Activated naive CD8-positive, alpha-beta T cell treated with anti-CD3 and anti-CD28 coated beads, Interleukin-2, amount 10 ng/mL, durations not matched to agents 7 days and 5 days (primary cell): ENCODE measurements around the gene CAPN5. TPM values are rescaled to one million over a fixed set of nuclear protein-coding genes. Genes with fewer than 3 reads are reported as not detected.
A peak's percentile ranks its signal among the peaks of the same experiment; 100 is the strongest.
"Not testable (repeated sequence)": the region's sequence is repeated elsewhere in the genome, so short reads cannot be mapped to it uniquely, and the experiment has no call there.

Experiments
- ATAC-seq: fragments of 150-1000 bp; cut with Tn5 transposase; one replicate; pipeline ENCODE4 v1.10.0; 2021; ENCODE audit warnings: low read depth, moderate library complexity
- POLR2A ChIA-PET: fragments of 350-600 bp; sonication (Branson Sonifier 250); formaldehyde crosslinking; loops from one replicate; lab custom pipeline; 2021; ENCODE audit warnings: antibody characterized with exemption; lab: Charles Lee
- DNase-seq: peaks from one replicate; pipeline ENCODE4 v3.0.0; 2021
- H3K27ac Mint-ChIP-seq: one replicate; pipeline ENCODE4 v1.8.0; 2022; ENCODE audit warnings: mild to moderate bottlenecking, mixed read lengths
- H3K27me3 Mint-ChIP-seq: one replicate; pipeline ENCODE4 v1.8.0; 2022; ENCODE audit warnings: mild to moderate bottlenecking, moderate library complexity, mixed read lengths
- H3K36me3 Mint-ChIP-seq: one replicate; pipeline ENCODE4 v1.8.0; 2021; ENCODE audit warnings: mild to moderate bottlenecking, mixed read lengths
- H3K4me1 Mint-ChIP-seq: one replicate; pipeline ENCODE4 v1.8.0; 2021; ENCODE audit warnings: mixed read lengths
- H3K4me3 Mint-ChIP-seq: one replicate; pipeline ENCODE4 v1.8.0; 2022; ENCODE audit warnings: mild to moderate bottlenecking, moderate library complexity, mixed read lengths
- H3K9me3 Mint-ChIP-seq: one replicate; pipeline ENCODE4 v1.8.0; 2021; ENCODE audit warnings: mixed read lengths
- total RNA-seq, 2 experiments: library from RNA; stranded (reverse); gene quantifications; one replicate each; pipeline ENCODE4 v1.2.3, GENCODE V29; 2021

The CAPN5 gene
- total RNA-seq, 2 experiments from 2014 or later, result 2.8 to 3.8 TPM

DNA sequence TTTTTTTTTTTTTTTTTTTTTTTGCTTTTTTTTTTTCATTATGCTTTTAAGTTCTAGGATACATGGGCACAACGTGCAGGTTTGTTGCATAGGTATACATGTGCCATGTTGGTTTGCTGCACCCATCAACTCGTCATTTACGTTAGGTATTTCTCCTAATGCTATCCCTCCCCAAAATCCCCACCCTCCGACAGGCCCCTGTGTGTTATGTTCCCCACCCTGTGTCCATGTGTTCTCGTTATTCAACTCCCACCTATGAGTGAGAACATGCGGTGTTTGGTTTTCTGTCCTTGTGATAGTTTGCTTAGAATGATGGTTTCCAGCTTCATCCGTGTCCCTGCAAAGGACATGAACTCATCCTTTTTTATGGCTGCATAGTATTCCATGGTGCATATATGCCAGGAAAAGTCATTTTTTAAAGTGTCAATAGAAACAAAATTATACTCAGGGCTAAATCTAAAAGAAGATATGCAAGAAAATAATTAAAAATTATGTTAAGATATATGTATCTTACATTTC is 18.8 kb upstream of the CAPN5 start:
- H3K27me3 Mint-ChIP-seq, result peaks cover 13% of the 10 kb centered on the region
- POLR2A ChIA-PET, result interaction anchor here (0.6 to 1.6 kb wide), 5 partner anchors 34 to 73 kb away, joined by 3 to 15 read pairs (median 4); no protein-coding TSS in a partner anchor
- not testable (repeated sequence) for H3K4me1 Mint-ChIP-seq, H3K9me3 Mint-ChIP-seq, H3K4me3 Mint-ChIP-seq, H3K27ac Mint-ChIP-seq, H3K36me3 Mint-ChIP-seq, DNase-seq, ATAC-seq

DNA sequence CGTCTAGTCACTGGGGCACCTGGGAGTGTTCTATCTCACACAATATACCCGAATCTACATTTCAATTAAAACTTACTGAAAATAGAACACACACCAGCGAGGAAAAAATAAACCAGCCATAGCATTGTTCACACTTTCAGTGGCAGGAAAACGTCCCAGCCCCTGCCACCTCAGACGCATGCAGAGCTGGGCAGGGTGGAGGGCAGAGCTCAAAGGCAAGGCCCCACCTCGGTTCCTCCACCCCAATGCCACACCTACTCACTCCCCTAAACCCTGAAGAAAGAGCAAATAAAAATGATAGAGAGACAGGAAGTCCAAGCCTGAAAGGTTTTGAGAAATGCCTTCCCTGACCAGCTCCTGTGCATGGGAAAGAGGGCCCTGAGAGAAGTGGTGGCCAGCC is 17.7 kb upstream of the CAPN5 start:
- POLR2A ChIA-PET, result interaction anchor here (0.9 kb wide), 1 partner anchor 34 kb away, joined by 4 read pairs; no protein-coding TSS in a partner anchor
- Mint-ChIP-seq H3K27ac (no peak overlapping the region), H3K4me3 (no peak overlapping the region), H3K9me3 (no peaks in the 10 kb centered on the region), H3K36me3 (no peaks in the 10 kb centered on the region), H3K27me3 (peaks cover 13% of the 10 kb centered on the region), H3K4me1 (peaks cover 9% of the 10 kb centered on the region)
- ATAC-seq, result no peak
- DNase-seq, result no peak

- H3K9me3 Mint-ChIP-seq, result peaks cover 4% of the 10 kb centered on the region
- POLR2A ChIA-PET, result no interaction called here
- H3K4me1 Mint-ChIP-seq, result peaks cover 7% of the 10 kb centered on the region
- no peak for ATAC-seq
- H3K4me3 Mint-ChIP-seq, result no peak overlapping the region
- no peak for DNase-seq
- H3K27ac Mint-ChIP-seq, result no peak overlapping the region
- no peaks in the 10 kb centered on the region for H3K36me3 Mint-ChIP-seq
- no peaks in the 10 kb centered on the region for H3K27me3 Mint-ChIP-seq
Observed at GRCh38 chr11:77051511-77051910, 15.3 kb upstream of the CAPN5 start.

- H3K4me1 Mint-ChIP-seq, result peaks cover 1% of the 10 kb centered on the region
- H3K9me3 Mint-ChIP-seq, result peaks cover 6% of the 10 kb centered on the region
- peaks cover 2% of the 10 kb centered on the region for H3K27me3 Mint-ChIP-seq
- ATAC-seq (no peak), DNase-seq (no peak)
- H3K4me3 Mint-ChIP-seq, result no peak overlapping the region
- peak overlapping the region; percentile 58 for H3K27ac Mint-ChIP-seq
- H3K36me3 Mint-ChIP-seq, result no peaks in the 10 kb centered on the region
- POLR2A ChIA-PET, result no interaction called here
Observed at GRCh38 chr11:77052518-77052917, 14.3 kb upstream of the CAPN5 start.

GRCh38 chr11:77053217-77054015 is 13.4 kb upstream of the CAPN5 start:
- ATAC-seq, result no peak
- POLR2A ChIA-PET, result no interaction called here
- no peak for DNase-seq
- Mint-ChIP-seq H3K4me3 (no peak overlapping the region), H3K27me3 (peaks cover 2% of the 10 kb centered on the region), H3K36me3 (no peaks in the 10 kb centered on the region), H3K27ac (no peak overlapping the region), H3K4me1 (no peaks in the 10 kb centered on the region), H3K9me3 (peaks cover 7% of the 10 kb centered on the region)

DNA sequence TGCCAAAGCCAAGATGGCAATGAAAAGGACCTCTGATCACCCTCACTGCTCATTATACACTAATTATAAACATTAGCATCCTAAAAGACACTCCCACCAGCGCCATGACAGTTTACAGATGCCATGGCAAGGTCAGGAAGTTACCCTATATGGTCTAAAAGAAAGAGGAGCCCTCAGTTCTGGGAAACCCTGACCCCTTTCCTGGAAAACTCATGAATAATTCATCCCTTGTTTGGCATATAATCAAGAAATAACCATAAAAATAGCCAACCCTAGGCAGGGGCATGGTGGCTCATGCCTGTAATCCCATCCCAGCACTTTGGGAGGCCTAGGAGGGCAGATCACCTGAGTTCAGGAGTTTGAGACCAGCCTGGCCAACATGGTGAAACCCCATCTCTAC is 12.7 kb upstream of the CAPN5 start:
- no peaks in the 10 kb centered on the region for H3K4me1 Mint-ChIP-seq
- no peak overlapping the region for H3K4me3 Mint-ChIP-seq
- H3K27me3 Mint-ChIP-seq, result peaks cover 2% of the 10 kb centered on the region
- H3K9me3 Mint-ChIP-seq, result peaks cover 7% of the 10 kb centered on the region
- H3K27ac Mint-ChIP-seq, result no peak overlapping the region
- no peak for DNase-seq
- POLR2A ChIA-PET, result no interaction called here
- H3K36me3 Mint-ChIP-seq, result no peaks in the 10 kb centered on the region
- ATAC-seq, result no peak

GRCh38 chr11:77055101-77055561 is 11.6 kb upstream of the CAPN5 start:
- H3K9me3 Mint-ChIP-seq, result peaks cover 7% of the 10 kb centered on the region
- ATAC-seq (no peak), DNase-seq (no peak)
- peaks cover 2% of the 10 kb centered on the region for H3K27me3 Mint-ChIP-seq
- no peak overlapping the region for H3K27ac Mint-ChIP-seq
- H3K36me3 Mint-ChIP-seq, result no peaks in the 10 kb centered on the region
- no peak overlapping the region for H3K4me3 Mint-ChIP-seq
- H3K4me1 Mint-ChIP-seq, result no peaks in the 10 kb centered on the region
- POLR2A ChIA-PET, result no interaction called here

- Mint-ChIP-seq H3K9me3 (peaks cover 7% of the 10 kb centered on the region), H3K27me3 (peaks cover 2% of the 10 kb centered on the region), H3K4me1 (no peaks in the 10 kb centered on the region), H3K36me3 (no peaks in the 10 kb centered on the region), H3K27ac (no peak overlapping the region), H3K4me3 (no peak overlapping the region)
- no peak for DNase-seq
- POLR2A ChIA-PET, result no interaction called here
- no peak for ATAC-seq
Observed at GRCh38 chr11:77055913-77056312, 10.9 kb upstream of the CAPN5 start.

DNA sequence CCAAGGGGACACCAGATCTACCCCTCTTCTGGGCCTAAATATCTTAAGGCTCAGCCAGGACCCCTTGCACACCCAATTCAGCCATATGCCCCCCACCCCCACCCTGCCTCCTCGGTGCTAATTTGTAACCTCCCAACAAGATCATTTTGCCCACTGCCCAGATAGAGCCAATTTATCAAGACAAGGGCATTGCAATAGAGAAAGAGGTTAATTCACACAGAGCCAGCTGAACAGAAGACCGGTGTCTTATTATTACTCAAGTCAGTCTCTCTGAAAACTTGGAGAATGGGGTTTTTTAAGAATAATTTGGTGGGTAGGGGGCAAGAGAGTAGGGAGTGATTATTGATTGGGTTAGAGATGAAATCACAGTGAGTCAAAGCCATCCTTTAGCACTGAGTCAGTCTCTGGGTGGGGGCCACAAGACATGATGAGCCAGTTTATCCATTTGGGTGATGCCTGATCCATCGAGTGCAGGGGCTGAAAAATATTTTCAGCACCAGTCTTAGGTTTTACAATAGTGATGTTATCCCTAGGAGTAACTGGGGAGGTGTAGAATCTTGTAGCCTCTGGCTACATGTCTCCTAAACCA is 9.9 kb upstream of the CAPN5 start:
- Mint-ChIP-seq H3K4me1 (no peaks in the 10 kb centered on the region), H3K9me3 (peaks cover 7% of the 10 kb centered on the region), H3K4me3 (no peak overlapping the region), H3K27me3 (peaks cover 7% of the 10 kb centered on the region), H3K36me3 (no peaks in the 10 kb centered on the region), H3K27ac (no peak overlapping the region)
- ATAC-seq (no peak), DNase-seq (no peak)
- POLR2A ChIA-PET, result no interaction called here

- H3K4me1 Mint-ChIP-seq, result no peaks in the 10 kb centered on the region
- ATAC-seq (no peak), DNase-seq (no peak)
- H3K9me3 Mint-ChIP-seq, result peaks cover 7% of the 10 kb centered on the region
- H3K4me3 Mint-ChIP-seq, result no peak overlapping the region
- POLR2A ChIA-PET, result interaction anchor here (0.5 kb wide), 1 partner anchor 9 kb away, joined by 3 read pairs; the partner anchor contains the start of gene CAPN5
- peaks cover 11% of the 10 kb centered on the region for H3K27me3 Mint-ChIP-seq
- no peaks in the 10 kb centered on the region for H3K36me3 Mint-ChIP-seq
- no peak overlapping the region for H3K27ac Mint-ChIP-seq
Observed at GRCh38 chr11:77057938-77058474, 8.8 kb upstream of the CAPN5 start.

GRCh38 chr11:77058900-77059299 is 7.9 kb upstream of the CAPN5 start:
- Mint-ChIP-seq H3K27ac (no peak overlapping the region), H3K4me1 (no peaks in the 10 kb centered on the region), H3K9me3 (peaks cover 7% of the 10 kb centered on the region)

GRCh38 chr11:77059806-77060205 is 7.0 kb upstream of the CAPN5 start:
- DNase-seq (no peak), ATAC-seq (no peak)
- POLR2A ChIA-PET, result no interaction called here
- peaks cover 13% of the 10 kb centered on the region for H3K27me3 Mint-ChIP-seq
- no peaks in the 10 kb centered on the region for H3K4me1 Mint-ChIP-seq
- peaks cover 7% of the 10 kb centered on the region for H3K9me3 Mint-ChIP-seq
- H3K4me3 Mint-ChIP-seq, result no peak overlapping the region
- no peak overlapping the region for H3K27ac Mint-ChIP-seq
- H3K36me3 Mint-ChIP-seq, result no peaks in the 10 kb centered on the region

More at GRCh38 chr11:77058900-77059299, 7.9 kb upstream of the CAPN5 start:
- Mint-ChIP-seq H3K4me3 (no peak overlapping the region), H3K36me3 (no peaks in the 10 kb centered on the region), H3K27me3 (peaks cover 11% of the 10 kb centered on the region)
- POLR2A ChIA-PET, result interaction anchor here (0.5 kb wide), 1 partner anchor 8 kb away, joined by 3 read pairs; the partner anchor contains the start of gene CAPN5
- no peak for DNase-seq
- no peak for ATAC-seq

- H3K36me3 Mint-ChIP-seq, result no peaks in the 10 kb centered on the region
- H3K9me3 Mint-ChIP-seq, result peaks cover 7% of the 10 kb centered on the region
- H3K4me1 Mint-ChIP-seq, result no peaks in the 10 kb centered on the region
- POLR2A ChIA-PET, result no interaction called here
- no peak for ATAC-seq
- no peak for DNase-seq
- H3K27me3 Mint-ChIP-seq, result peaks cover 16% of the 10 kb centered on the region
- no peak overlapping the region for H3K27ac Mint-ChIP-seq
- no peak overlapping the region for H3K4me3 Mint-ChIP-seq
Observed at GRCh38 chr11:77060234-77060633, 6.5 kb upstream of the CAPN5 start.
